Stimulated activated CD8-positive, alpha-beta memory T cell treated with anti-CD3 and anti-CD28 coated beads, Interleukin-2, amount 100 ng/mL, for 48 hours (primary cell): ENCODE results near the gene FAM120C.
A peak's percentile ranks its signal among the peaks of the same experiment; 100 is the strongest.

ENCODE experiments used
- DNase-seq, 2 donors: peaks; one replicate each; pipeline ENCODE4 v3.0.0-alpha.2; 2020; ENCODE audit warnings: low read depth in 2 of 2

FAM120C gene

GRCh38 chrX:54043056-54043455, 140.0 kb downstream of the FAM120C start:
- no peak for DNase-seq

DNA sequence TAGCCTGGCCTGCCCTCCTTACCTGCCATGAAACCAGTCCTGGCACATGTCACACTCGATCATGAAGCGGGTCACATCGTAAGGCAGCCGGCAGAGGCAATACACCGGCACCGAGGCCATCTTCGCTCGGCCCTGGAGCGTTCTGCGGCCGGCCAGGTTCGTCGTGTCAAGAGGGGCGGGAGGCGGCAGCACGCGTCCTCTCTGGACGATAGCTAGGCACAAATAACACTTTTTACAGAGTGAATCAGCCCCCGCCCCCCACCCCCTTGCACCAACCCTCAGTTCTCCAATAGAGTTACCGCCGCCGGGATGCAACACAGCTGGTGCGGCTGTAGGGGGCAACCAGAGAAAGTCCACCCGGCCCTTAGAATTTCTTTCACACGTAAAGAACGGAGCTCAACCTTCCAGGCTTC, 140.4 kb downstream of the FAM120C start:
- DNase-seq = peak; percentile 13 to 15

DNA sequence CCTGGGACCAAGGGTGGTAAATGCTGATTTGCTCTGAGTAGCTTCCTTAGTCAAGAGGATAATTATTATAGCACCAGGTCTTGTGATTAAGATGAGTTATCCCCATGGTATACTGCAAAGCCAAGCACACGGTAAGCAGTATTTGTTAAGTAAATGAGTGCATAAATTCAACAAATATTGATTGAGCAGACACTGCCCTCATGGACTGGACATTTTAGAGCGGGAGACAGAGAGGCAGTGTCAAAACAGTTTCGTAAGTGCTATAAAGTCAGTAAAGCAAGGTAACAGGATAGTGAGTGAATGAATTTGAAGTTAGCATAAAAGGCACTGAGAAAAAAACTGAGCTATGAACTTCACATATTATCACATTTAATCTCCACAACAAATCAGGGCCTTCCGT, 152.7 kb downstream of the FAM120C start:
- no peak for DNase-seq

DNA sequence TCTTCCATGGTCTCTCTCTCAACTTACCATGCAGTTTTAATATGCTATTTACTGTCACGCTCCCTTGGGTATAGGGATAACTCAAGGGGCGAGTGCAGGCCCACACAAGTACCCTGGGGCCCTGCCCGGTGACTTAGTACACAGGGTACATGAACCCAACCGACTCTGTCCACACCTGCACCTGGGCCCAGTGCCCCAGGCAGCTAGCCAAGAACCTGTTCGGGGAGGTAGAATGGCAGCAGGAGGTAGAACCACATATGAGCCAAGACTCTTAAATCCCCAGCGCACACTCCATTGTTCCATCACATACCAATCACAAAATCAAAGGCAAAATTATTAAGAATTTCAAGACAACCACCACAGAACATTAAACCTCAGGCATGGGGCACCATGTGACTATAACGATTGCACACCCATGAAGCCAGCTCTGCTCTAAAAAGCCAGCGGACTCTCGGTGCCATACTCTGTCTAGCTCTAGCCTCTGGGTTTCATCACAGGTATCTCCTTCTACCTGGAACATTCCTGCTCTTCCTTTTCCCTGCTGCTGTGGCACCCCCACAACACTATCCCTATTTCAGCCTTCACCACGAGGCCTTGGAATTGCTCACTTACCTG, 153.4 kb downstream of the FAM120C start:
- DNase-seq = no peak

GRCh38 chrX:54024350-54024749, 158.7 kb downstream of the FAM120C start:
- no peak for DNase-seq
